Pons (tissue), 1 donor: ENCODE results near the gene PPM1H.
A peak's percentile ranks its signal among the peaks of the same experiment; 100 is the strongest.

Source experiments
- DNase-seq: peaks from one replicate; pipeline ENCODE4 v3.0.0-alpha.2; 2016; ENCODE audit warnings: low spot score

PPM1H gene

GRCh38 chr12:62649412-62650138 lies 285.4 kb downstream of the PPM1H start:
- DNase-seq: no peak

- DNase-seq: peak; percentile 55
Measured at GRCh38 chr12:62647586-62647985, 287.4 kb downstream of the PPM1H start.

- no peak for DNase-seq
Measured at GRCh38 chr12:62646566-62646965, 288.4 kb downstream of the PPM1H start.

GRCh38 chr12:62643486-62643885 lies 291.5 kb downstream of the PPM1H start:
- no peak for DNase-seq

GRCh38 chr12:62642486-62642885 lies 292.5 kb downstream of the PPM1H start:
- no peak for DNase-seq

DNA sequence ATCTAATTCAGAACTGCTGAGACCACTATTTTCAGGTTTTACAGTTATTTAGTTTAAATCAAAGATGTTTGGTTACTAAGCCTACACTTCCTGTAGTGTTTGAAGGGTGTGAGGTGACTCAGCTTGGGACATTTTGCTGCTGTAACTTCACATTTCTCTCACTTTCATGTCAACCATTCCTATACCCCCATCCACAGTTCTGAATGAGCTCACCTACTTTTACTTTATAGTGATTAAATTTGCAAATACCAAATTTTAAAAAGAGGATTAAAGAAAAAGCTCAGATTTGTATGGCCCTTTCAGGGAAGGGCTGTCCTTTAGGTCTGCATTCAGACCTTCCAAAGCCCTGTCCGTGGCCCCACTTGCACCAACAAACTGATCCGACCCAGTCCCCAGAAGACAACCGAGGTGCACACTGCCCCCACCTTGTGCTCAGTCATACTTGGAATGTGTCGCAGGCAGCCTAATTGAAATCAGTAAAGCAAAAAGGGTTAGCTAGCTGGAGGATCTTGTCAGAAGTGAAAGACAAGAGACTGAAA lies 294.0 kb downstream of the PPM1H start:
- DNase-seq: no peak

DNA sequence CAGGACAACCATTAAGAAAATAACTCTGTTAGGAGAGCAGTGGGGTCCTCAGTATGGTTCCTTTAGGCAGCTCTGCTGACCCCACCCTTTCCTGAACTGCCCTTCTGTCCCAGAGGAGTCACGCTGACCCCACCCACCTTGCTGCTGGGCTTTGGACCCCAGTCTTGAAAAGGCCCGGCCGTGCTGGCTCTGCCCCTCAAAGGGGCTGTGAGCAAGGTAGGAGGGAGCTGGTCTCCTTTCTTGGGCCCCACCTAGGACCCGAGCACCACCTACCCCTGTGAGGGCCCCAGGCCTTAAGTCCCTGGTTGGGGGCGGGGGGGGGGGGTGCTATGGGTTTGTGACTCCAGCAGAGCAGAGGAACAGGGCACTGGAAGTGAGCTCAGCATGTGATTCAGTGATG lies 297.3 kb downstream of the PPM1H start:
- DNase-seq: no peak

GRCh38 chr12:62635649-62636048 lies 299.3 kb downstream of the PPM1H start:
- DNase-seq: peak; percentile 70

DNA sequence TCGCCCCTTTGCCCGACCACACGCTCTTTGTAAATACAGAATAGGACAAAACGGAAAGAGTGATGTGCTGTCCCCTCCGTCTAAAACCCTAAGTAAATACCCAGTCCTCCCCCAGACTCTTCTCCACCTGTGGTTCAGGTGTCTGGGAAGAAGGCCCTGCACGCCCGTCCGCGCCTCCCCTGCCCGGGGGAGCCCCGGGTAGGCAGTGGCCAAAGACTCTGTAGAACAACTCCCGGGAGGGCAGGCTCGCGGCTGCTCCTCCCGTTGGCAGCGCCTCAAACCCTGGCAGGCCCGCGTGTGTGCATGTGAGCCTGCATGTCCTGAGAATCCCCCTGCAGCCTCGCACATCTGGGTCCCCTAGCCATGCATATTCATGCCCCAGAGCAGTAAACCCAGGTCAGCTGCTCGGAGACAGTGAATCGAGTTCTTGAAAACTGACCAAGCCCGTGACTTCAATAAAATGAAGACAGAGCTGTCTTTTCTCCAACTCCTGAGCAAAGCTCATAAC lies 302.5 kb downstream of the PPM1H start:
- DNase-seq: peak; percentile 66

DNA sequence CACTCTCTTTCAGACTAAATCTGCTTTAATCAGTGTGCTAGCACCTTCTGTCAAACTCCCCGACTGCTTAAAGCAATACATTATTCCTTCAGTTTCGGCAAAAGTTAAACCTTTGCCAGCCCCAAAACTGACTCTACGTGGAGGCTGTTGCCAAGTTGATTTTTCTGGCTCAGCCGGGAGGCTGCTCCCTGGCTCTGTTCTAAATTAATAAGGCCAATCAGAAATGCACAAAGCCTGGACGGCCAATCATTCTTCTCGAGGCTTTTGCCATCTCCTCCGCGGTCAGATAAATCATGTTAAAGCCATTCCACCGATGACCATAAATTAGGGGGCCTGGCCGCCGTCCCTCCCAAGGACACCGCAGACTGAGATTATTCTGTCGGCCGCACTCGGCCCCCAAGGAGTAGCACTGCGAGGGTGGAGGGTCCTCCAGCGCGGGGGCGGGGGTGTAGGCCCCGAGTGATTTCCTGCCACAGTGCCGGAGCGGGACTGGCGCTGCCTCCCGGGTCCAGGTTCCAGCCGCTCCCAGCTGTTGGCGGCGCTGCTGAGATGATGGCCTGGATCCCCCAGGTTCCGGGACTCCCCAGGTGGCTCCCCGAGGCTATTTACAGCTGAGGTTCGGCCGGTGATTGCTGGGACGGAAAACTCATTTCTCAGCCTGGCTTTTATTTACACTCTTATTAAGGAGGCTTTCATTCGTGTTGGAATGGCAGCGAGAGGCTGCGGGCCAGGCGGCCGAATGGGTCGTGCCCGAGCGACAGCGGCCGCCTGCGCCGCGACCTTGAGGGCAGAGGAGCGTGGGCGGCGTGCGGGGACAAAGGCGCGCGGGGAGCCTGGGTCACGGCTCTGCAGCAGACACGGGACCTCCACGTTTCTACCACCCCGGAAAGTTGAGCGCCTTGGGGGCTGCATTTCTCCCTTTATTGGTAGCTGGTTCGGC lies 303.2 kb downstream of the PPM1H start:
- DNase-seq: peak; percentile 45

DNA sequence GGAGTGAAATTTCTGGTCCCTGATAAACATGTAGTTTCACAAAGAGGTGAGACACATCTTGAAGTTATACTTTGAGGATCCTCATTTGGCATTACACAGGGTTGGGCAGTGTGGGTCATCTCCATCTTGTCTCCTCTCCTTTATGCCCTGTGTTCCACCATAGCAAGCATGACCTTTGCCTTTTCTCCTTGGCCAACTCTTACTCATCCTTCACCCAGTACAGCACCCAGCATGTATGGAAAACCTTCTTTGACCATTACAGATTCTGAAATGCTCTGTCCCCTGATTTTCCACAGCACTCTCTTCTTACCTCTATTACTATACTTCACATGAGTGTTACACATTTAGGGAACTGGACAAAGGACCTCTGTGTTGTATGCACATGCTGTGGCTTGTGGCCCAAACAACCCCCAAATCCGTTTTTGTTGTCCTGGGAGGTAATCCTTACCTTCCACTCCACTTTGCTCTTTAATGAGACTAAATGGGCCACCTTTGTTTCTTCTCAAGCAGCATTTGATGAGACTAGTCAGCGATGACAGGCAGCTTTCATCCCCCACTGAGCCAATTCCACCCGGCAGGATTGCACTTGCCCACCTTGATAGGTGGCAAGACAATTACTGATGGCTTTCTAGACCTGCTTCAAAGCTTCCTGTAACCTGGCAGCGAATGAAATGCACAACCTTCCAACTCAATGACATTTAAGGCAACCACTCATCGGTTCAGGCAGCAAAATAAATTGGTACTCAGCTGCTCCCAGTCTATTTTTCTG lies 304.8 kb downstream of the PPM1H start:
- DNase-seq: no peak

DNA sequence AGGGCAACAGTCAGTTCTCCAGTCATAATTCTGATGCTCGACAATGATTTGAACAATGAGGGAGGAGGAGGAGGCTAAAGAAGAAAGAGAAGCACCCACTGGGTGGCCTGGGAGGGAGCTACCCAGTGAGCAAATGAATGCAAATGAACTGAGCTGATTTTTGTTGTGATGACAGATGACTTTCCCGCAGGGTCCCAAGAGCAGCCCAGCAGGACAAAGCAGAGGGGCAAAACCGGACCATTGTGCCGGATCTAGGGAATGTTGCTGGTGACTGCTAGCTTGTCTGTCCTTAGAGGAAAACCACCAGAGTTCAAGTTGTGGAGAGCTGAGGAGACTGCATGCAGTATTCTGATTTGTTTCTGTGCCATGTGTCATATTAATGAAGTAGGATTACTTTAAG lies 305.5 kb downstream of the PPM1H start:
- no peak for DNase-seq

- no peak for DNase-seq
Measured at GRCh38 chr12:62627181-62627580, 307.8 kb downstream of the PPM1H start.

- no peak for DNase-seq
Measured at GRCh38 chr12:62625228-62625627, 309.7 kb downstream of the PPM1H start.

DNA sequence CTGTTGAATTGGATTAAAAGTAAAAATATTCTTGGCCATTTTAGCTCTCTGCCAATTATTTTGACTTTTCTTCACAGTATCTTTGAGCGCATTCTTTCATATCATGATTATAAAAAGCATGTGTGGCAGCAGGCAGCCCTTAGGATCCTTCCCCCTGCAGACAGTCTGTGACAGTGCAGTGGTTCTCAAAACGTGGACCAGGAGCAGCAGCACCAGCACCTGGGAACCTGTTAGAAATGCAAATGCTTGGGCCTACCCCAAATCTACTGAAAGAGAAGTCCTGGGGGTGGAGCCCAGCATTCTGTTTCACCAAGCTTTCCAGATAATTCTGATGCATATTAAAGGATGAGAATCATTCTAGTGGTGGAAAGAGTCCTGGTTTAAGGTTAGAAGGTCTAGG lies 312.8 kb downstream of the PPM1H start:
- no peak for DNase-seq

- no peak for DNase-seq
Measured at GRCh38 chr12:62621101-62621638, 313.8 kb downstream of the PPM1H start.

GRCh38 chr12:62618930-62619329 lies 316.0 kb downstream of the PPM1H start:
- DNase-seq: peak; percentile 35

- DNase-seq: no peak
Measured at GRCh38 chr12:62618319-62618718, 316.6 kb downstream of the PPM1H start.

DNA sequence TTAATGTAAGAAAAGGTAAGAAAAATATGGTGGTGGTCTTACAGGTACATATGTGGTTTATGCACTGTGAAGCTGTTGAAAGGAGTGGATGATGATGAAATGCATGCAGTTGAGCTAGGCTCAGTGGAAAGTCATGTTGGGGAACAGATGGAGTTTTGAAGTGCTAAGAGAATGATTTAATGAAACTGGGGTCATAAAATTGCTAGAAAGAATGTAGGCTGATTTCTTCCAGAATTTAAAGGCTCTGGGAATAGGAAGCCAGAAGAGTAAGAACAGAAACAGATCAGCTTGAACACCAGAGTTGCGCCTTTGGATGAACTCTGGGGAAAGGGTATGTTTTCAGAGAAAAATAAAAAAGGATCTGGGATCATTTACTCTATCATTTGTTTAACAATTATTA lies 321.9 kb downstream of the PPM1H start:
- no peak for DNase-seq

- DNase-seq: no peak
Measured at GRCh38 chr12:62606654-62607053, 328.3 kb downstream of the PPM1H start.

GRCh38 chr12:62605981-62606380 lies 329.0 kb downstream of the PPM1H start:
- DNase-seq: no peak

DNA sequence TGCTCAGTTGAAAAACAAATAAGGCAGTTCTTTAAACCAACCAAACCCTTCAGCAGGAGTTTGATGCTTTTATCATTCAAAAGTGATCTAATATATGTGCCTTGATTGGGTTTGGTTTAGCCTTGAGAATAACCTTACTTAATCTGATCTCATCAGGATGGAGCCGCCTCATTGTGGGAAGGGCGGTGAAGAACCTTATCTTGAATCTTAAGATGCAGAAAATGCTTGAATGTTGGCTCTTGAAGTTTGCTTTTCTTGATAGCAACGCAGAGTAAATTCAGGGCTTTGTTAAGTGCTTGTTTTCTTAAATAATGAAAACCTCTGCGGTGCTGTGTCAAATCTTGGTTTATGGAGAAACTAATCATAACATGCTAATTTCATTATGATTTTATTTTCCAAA lies 330.1 kb downstream of the PPM1H start:
- no peak for DNase-seq
